GM12872 (cell line): Measurements from ENCODE around the gene DRAP1.

ENCODE experiments used
- CTCF ChIP-seq: IDR thresholded peaks from 3 replicates; pipeline ENCODE4 v1.5.1; 2011; ENCODE audit warnings: low read depth, mild to moderate bottlenecking, low read length, moderate library complexity; ENCODE audit not compliant: insufficient read depth

Gene DRAP1

GRCh38 chr11:65920372-65920802 is 1.2 kb downstream of the DRAP1 start:
- no peak for TF ChIP-seq CTCF

- no peak for TF ChIP-seq CTCF
Measured at GRCh38 chr11:65921033-65921555, 1.9 kb downstream of the DRAP1 start.

- TF ChIP-seq CTCF, result no peak
Measured at GRCh38 chr11:65921876-65922275, 2.6 kb downstream of the DRAP1 start.

GRCh38 chr11:65922565-65922964 is 3.3 kb downstream of the DRAP1 start:
- no peak for TF ChIP-seq CTCF

- no peak for TF ChIP-seq CTCF
Measured at GRCh38 chr11:65925397-65925796, 6.2 kb downstream of the DRAP1 start.

GRCh38 chr11:65927904-65928397 is 8.7 kb downstream of the DRAP1 start:
- no peak for TF ChIP-seq CTCF

- TF ChIP-seq CTCF, result no peak
Measured at GRCh38 chr11:65928667-65929066, 9.4 kb downstream of the DRAP1 start.
